Activated CD4-positive, alpha-beta T cell treated with anti-CD3 and anti-CD28 coated beads, Interleukin-2, Interleukin-4, amounts not matched to agents 100 ng/mL and 50 ng/mL, durations not matched to agents 16 hours and 8 hours (primary cell): ENCODE results near the gene CAMTA1.

Experiments
- DNase-seq: peaks from one replicate; pipeline ENCODE4 v3.0.0-alpha.2; 2020; ENCODE audit warnings: low spot score

The CAMTA1 gene

DNA sequence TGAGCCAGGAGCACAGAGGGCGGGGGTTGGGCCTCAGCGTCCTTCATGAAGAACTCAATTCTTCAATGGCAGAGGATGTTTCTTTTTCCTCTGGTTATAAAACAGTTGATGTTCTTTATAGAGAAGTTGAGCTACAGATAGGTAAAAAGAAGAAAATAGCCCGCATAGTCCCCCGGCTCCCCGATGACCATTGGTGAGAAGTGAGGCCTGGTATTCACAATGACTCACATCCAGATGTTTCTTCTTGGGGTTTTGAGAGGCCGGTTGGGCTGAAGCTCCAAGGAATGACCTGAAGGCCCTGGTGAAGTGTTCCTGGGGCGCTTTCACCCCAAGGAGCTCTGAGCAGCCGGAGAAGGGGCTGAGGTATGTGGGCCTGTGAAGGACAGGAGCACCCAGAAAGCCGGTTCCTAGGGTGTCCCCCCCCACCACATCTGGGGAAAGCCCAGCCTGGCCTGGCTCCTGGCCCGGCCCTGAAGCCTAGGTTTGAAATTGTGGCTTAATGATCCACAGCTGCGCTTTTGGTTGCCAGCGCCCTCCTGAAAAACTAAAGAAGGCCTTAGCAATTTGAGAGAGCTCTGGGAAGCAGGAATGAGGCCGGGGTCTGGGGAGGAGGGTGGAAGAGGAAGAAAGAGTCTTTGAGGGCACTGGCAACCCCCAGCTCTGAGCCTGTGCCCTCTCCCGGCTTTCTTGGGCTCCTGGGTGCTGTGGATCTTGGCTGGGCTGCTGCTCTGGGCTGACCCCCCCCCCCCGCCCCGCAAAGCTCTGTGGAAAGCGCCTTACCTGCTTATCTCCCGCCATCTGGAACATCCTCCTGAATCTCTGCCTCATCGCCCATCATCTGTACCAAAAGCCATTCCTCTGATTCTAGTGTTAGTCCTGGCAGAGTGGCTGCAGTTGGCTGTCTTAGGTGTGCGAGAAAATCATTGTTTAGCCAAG is 444.7 kb downstream of the CAMTA1 start:
- DNase-seq: no peak

DNA sequence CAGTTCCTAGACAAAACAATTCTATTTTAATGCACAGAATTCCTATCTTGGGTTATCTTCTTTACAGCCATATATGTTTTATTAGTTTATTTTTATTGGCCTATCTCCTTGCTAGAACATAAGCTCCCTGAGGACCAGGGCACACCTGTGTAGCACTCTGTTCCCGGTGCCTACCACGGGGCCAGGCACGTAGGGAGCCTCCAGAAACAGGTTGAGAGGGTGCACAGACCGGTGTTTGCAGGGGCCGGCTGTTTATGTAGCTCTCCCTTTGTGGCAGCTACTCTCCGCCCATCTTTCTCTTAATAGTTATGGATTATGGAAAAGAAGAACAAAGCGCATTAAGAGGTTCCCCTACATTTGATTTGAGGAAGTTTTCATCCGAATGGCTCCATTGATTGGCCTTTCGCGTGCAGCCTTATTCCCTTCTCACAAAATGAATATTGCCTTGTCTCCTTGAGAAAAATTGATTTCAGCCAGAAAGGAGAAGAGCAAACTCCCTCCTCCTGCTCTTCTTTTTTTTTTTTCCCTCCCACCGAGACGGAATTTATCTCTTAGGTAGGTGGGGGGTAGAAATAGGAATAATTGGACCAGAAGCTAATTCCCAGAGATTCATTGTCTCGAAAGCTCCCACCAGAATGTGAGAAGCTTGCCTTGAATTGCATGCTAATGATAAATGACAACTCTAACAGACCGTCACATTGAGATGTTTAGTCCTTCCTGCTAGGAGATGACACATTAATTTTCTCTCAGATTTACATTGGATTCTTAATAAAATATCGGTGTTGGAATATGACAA is 447.4 kb downstream of the CAMTA1 start:
- no peak for DNase-seq

DNA sequence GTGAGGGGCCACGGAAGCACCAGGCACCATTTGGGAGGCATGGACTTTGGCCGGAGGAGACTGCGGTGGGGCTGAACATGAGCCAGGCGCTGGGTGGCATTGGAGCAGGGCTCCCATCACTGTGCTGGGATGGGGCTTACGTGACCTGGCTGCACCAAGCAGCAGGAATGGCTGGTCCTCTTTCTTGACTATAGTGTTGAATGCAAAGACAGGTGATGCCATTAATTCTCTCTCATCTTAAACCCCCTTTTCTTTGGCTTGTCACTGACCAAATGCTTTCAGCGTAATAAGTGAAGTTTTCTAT is 447.9 kb downstream of the CAMTA1 start:
- no peak for DNase-seq

DNA sequence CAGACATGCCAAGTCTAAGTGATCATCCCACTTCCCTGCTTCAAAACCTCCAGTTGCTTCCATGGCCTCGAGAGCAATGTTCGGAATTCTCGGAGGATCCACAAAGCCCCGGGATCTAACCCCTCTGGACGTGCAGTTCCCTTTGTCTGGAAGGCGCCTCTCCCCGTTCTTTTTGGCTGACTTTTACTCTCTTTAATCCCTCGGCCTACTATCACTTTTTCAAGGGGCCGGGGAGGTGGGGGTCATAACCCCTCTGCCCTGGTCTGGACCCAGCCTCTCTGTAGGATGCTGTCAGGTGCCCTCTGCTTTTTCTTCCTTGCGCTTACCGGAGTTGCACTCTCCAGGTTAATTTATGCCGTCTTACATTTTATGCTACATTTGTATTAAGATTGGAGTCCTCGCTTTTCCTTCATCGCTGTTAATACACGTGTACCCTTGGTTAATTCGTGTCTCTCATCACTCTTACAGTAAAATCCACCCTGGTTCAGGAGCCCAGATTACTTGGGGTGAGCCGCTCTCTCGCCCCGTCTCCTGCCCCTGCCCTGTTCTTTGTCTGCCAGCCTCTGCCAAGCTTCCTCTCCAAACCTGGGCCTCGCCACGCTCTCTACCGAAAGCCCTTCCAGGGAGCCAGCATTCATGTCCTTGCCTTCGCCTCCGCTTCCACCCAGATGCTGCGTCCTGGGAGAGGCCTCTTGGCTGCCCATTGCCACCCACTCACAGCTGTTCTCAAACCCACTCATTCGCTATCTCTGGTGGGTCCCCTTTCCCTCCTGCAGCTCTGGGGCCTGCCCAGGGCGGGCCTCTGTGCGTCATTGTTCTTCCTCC is 448.6 kb downstream of the CAMTA1 start:
- DNase-seq: no peak

DNA sequence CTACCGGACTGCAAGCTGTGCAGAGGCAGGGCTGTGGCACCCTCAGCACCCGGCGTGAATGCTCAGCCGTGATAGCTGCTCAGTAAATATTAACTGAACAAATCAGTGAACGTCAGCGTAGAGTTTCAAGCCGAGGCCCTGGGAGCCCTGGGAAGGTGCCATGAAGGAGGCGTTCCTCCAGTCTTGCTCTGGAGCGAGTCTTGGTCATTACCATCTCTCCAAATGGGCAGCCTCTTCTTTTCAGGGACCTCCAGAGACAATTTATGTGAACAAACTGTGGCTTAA is 449.2 kb downstream of the CAMTA1 start:
- DNase-seq: no peak

DNA sequence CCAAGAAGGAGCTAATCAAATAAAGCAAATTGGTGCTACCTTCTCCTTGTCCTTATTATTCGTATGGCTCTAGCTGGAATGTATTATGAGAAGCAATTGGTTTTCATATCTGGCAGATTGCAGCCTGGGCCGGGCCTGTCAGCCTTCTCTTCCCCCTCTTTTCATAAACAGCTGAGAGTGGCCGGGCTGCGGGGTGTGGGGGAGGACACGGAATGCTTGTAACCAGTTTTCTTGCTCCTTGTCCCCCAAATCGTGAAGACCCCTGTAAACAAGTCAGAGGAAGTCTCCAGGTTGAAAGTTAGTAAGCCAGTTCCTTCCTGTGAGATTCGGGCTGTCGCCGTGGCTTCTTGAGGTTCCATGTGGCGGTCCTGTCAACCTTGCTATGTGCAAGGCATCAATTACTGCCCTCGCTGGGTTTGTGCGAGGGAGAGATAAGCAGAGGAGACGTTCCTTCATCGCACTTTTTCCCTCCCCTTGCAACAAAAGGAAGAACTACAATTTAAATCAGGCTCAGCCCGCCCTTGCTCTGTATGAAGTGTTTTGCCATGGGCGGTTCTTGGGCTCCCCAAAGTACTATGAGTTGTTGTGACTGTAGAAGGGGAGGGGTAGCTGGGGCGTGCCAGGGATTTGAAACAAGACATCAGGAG is 450.7 kb downstream of the CAMTA1 start:
- no peak for DNase-seq

DNA sequence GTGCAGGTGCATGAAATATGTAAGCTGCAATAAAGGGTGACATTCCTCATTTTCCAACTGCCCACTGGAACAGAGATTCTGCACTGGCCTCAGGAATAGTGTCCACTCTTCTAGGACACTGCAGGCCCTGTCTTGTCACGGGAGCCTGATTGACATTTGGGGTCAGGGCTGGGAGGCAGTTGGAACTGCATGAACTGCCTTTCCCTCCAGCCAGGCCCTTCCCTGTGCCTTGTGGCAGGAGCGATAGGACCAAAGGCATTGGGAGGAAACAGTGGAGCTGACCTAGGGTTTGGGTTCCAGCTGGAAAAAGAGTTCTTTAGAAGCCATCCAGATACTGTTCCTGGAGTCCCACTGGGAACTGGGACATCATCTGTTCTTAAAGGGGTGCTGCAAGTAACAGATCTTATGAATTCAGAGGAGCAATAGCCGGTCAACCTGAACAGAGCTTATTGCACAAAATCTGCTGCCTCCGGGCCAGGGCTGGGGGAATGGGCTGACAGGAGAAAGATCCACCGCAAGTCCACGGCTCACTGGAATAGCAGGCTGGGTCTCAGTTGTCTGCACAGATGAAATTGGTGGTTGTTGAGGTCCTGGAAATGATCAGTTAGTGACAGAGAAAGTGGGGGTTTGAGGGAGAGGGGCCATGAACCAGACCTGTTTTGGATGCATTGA is 451.7 kb downstream of the CAMTA1 start:
- DNase-seq: no peak

DNA sequence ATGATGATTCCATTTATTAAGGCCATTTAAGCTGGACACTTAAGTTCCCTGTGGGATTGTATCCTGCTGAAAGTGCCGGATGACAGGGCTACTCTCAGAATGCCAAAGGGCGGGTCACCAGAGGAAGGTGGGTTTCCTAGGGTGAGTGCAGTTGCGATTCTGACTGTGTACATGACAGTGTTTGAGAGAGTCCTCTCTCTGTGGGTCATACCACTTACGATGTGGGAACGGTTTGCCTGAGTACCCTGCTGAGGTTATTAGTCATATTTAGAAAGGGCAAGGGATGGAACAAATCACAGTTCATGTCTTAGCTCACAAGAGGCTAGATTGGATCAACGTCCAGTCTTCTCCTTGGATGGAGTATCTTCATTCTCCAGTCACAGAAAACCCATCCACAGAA is 461.9 kb downstream of the CAMTA1 start:
- DNase-seq: no peak

DNA sequence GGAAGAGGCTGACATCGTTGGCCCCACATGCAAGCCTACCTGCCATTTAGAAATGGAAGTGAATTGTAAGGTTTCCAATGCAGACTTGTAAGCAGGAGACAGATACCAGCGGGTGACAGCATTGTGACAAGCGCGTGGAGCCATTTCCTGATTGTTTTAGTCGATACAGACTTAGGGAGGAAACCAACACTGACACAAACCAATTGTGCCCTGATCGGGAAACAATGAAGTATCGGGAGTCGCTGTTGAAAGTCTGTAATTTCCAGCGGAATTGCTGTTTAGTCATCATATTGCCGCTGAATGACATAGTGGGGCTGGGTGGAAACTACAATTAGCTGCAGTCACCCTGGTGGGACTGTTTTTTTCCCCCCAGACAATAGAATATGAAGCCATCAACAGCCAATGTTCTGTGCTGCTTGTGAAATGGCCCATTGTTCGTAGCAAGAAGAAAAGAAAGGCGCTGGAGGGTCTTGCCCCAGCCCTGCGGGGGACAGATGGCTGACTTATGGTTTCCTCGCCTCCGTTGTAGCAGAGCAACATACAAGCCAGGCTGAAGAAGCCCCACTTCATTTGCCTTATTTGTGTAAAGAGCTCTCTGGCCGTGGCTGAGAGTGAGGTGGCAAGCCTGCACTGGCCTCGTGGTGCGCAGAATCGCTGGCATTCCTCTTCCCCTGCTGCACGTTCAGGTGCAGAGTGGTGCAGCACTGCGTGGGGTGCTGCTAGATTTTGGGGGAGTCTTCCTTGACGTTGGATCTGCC is 462.7 kb downstream of the CAMTA1 start:
- no peak for DNase-seq

DNA sequence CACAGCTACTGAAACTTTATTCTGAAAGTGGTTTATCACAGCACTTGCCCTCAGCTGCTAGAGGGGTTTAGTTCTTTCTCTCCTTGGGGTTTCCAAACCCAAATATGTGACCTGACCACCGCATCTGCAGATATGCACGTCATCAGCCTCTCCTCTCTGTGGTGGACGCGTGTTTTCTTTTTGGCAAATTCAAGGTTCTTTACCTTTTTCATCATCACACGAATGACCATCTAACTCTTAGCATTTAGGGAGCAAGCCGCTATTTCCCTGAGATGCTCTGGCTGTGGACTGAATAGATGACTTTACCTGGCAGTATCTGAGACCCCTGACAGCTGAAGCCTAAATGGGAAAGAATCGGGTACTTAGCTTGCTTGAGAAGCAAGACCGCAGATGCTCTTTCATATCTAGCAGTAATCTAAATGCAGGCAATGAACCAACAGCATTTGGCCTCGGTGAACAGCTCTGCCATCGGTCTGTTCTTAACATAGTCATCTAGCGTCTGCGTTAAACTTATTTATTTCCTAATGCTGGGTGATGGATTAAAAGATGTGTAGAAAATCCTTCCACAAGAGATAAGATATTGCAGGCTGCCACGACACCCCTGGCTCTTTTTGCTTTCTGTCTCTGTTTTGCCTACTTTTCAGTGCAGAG is 463.4 kb downstream of the CAMTA1 start:
- no peak for DNase-seq

DNA sequence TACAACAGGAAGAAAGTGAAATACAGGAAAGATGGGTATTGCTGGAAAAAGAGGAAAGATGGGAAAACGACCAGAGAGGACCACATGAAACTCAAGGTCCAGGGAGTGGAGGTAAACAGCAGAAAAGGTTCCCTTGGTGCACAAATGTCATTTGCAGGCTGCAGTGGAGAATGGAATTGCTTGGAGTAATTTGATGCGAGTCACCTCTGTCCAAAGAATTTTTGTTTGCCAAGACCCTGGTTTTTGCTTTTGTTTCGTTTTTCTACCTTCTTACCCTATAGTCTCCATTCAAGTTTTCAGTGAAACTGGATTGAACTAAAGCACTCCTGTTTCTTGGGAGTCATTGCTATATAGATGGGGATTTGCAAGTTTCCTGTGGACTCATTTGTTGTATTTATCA is 464.3 kb downstream of the CAMTA1 start:
- DNase-seq: no peak

DNA sequence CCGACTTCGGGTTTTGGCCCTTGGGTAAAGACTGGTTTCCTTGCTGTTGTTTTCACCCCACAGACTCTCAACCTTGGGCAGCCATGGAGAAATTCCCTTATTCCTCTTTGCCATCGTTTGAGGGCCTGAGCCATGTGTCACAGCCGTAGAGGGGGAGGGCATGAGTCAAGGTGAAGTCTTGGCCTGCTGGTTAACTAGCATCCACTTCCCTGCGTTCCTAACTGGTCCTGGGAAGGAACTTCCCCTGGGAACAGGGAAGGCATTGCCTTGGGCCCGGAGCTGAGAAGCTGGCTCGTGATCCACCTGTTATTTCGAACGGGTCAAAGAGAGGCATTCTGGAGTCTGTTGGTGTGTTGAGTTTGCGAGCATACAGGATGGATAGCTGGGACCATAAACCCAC is 464.9 kb downstream of the CAMTA1 start:
- no peak for DNase-seq

DNA sequence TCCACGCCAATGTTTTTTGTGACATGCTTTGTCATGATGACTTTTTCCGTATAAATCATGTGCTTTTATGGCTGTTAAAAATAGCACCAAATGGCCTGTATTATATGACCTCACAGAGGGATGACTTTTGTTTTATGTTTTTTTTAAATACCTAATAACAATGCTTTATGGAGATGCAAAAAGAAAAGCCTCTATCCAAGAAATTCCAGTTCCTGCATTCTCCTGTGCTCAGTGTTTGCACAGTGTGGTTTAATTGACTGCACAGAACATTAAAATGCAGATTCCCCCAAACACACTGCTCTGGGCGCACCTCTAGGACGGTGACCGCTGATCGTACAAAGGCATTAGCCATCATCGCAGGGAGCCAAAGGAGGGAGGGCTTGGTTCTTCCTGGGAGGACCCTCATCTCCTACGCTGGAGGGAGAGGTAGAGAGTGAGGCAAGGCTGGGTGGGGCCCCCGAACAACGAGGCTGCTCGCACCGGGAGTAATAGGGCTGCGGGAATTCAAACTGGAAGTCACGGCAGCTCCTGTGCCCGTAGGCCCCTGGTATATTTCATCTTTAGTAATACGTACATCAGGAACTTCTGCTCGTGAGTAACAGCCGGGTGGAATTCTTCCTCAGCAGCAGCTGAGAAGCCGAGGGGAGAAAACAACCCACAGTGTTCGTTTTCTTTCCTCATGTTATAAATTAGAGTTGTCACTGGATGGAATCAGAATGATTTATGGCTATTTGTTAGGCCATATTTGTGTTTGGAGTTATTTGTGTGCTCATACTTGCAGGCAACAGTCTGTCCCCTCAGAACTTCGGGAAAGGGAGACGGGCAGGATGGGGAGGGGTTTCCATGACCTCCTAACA is 465.6 kb downstream of the CAMTA1 start:
- DNase-seq: no peak

DNA sequence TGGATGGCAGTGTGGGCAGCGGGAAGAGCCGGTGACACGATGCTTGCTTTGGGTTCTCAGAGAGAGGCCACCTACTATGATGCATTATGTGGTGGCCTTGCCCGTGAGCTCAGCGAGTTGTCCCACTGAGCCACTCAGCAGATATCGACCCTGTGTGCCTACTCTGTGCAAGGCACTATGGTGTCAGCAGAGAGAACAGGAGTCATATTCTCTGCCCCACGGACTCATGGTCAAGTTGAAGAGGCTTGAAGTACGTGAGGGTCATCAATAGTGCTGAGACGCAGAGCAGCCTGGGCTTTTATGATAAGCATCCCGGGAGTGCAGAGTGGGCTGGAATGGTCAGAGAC is 466.2 kb downstream of the CAMTA1 start:
- DNase-seq: no peak

DNA sequence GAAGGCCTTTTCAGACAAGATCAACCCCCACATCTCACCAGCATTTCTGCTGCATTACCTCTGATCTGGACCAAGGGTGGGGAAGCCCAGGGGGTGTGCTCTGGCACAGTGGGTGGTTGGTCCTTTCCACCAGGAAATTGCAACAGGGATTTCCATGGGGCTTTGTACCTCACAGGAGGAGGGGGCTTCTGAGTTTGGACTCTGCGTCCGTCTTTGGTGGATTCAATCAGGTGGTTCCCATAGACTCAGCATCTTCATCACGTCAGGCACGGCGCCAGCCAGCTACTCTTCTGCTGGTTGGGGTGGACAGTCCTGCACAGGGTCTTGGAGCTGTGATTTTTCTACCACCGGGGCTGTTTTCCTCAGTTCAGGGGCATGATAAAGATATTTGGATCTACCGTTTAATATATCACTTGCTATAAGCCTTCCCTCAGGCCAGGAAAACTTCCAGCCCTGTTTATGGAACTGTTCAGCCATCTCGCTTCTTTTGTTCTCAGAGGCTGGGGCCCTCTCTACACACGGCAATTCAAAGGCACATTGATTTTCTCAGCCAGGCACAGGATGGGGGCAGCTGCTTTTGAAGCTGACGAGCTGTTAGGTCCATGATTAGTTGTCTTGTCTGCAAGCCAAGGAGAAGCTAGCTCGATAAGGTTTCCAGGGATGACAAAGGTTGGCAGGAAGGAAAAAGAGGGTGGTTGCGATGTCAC is 467.3 kb downstream of the CAMTA1 start:
- DNase-seq: no peak

DNA sequence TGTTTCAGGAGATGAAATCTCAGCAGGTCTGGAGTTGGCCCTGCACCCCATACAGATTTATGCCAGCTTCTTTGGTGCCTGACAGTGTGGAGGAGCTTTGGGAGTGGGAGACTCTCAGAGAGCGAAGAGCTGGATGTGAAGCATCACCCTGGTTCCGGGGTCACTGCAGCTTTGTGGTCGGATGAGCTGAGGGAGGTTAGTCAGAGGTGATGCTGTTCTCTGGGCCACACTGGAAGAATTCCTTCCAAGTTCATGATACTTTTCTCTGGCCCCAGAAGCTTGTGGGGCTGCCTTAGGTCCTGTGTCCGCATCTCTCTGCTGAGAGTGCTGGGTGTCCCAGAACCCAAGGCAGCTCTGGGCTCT is 467.8 kb downstream of the CAMTA1 start:
- DNase-seq: no peak

DNA sequence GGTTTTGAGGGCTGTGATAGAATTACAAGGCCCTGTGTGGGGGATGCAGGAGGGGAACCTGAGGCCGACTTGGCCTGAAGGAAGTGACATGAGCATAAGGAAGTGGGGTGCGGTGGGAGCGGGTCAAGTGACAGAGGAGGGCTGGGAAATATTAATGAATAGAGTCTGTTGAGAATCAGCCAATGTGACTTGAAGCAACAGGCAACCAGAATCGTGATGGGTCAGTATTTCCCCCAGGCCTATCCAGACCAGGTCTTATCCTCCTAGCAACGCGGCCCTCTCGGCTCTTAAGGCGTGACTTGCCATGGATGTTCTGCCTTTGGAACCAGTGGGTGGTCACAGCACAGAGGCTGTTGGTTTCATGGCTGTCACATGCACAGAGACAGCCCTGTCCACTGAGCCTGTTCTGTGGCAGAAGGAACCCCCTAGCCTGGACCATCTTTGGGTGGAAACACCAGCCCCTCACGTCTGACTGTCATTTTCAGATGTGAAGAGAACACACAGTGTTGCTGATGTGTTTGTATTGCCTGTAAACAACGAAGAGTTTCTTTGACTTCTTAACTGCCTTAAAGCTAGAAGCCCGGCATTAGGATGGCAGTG is 468.8 kb downstream of the CAMTA1 start:
- no peak for DNase-seq

DNA sequence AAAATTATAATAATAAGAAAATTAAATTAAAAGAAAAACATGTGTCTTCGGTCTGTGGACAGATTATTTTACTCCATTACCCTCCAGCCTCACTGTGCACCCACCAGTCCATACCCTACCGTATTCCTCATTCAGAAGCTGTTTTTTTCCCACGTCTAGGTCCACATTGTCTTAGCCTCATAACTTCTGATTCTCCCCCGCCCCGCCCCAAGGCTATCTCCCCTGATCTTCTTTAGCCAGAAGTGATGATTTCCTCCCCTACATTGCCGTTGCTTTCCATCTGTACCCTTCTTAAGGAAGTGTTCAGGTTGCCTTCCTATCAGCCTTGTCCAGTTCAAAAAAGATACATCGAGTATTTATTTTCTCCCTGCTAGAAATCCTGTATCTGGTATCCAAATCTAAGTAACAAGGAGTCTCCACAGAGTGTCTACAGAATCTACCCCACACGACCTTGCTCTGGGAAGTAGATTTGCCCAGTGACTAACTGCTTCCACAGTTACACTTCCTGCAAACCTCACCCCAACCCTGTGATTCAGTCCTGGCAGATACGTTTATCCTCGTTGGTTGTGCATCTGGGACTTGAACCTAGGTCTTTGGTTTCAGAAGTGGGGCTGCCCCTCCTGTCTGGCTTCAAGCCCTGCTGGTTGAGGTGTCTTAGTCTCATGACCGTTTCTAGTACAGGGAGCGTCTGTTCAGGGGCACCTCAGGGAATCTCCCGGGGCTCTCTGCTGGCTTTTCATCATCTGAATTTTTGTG is 470.2 kb downstream of the CAMTA1 start:
- no peak for DNase-seq
